ENCODE measurements around the gene LIPC.

LIPC gene

GRCh38 chr15:58566029-58566428 is 134.2 kb downstream of the LIPC start:
- FAIRE-seq (no peak), DNase-seq (ENCODE audit: insufficient read length, low spot score) (no peak)
- no peak for TF ChIP-seq CTCF (IDR thresholded peaks at IDR 0.05; ENCODE audit: insufficient read depth, missing control alignments)

- TF ChIP-seq CTCF (IDR thresholded peaks at IDR 0.05; ENCODE audit: insufficient read depth, missing control alignments), result no peak
- FAIRE-seq (no peak), DNase-seq (ENCODE audit: insufficient read length, low spot score) (no peak)
These were observed 136.4 kb downstream of the LIPC start for GRCh38 chr15:58568157-58568571.

GRCh38 chr15:58569455-58569854 is 137.7 kb downstream of the LIPC start:
- TF ChIP-seq CTCF (IDR thresholded peaks at IDR 0.05; ENCODE audit: insufficient read depth, missing control alignments), result no peak
- no peak for DNase-seq (ENCODE audit: insufficient read length, low spot score)
- FAIRE-seq, result no peak

GRCh38 chr15:58571491-58571890 is 139.7 kb downstream of the LIPC start:
- no peak for TF ChIP-seq CTCF (IDR thresholded peaks at IDR 0.05; ENCODE audit: insufficient read depth, missing control alignments)
- DNase-seq (ENCODE audit: insufficient read length, low spot score) (no peak), FAIRE-seq (no peak)

- TF ChIP-seq CTCF (IDR thresholded peaks at IDR 0.05; ENCODE audit: insufficient read depth, missing control alignments), result no peak
- DNase-seq (ENCODE audit: insufficient read length, low spot score) (no peak), FAIRE-seq (no peak)
These were observed 140.7 kb downstream of the LIPC start for GRCh38 chr15:58572521-58572920.

- FAIRE-seq (no peak), DNase-seq (ENCODE audit: insufficient read length, low spot score) (no peak)
- no peak for TF ChIP-seq CTCF (IDR thresholded peaks at IDR 0.05; ENCODE audit: insufficient read depth, missing control alignments)
These were observed 141.5 kb downstream of the LIPC start for GRCh38 chr15:58573270-58573669.

- FAIRE-seq, result no peak
- DNase-seq (ENCODE audit: insufficient read length, low spot score), result no peak
- no peak for TF ChIP-seq CTCF (IDR thresholded peaks at IDR 0.05; ENCODE audit: insufficient read depth, missing control alignments)
These were observed 142.8 kb downstream of the LIPC start for GRCh38 chr15:58574631-58575030.

All from D721Med (cell line).